Spleen (tissue), 7 donors: ENCODE data around the gene MSANTD1.

Source experiments
- POLR2A ChIP-seq, 3 donors: fragments of 450-650 bp; IDR thresholded peaks; one replicate each; pipeline ENCODE4 v1.5.1; 2017; ENCODE audit warnings: antibody characterized with exemption in 3 of 3, mild to moderate bottlenecking in 1 of 3
- POLR2AphosphoS5 ChIP-seq, 3 donors: sonication (generic); formaldehyde crosslinking; IDR thresholded peaks; one replicate each; pipeline ENCODE4 v1.5.1; 2017; ENCODE audit warnings: antibody characterized with exemption in 3 of 3
- TF ChIP-seq, protein P1 (sequence below), 11 experiments: fragments of 200-600 bp in 7 of 11; fragments of 450-650 bp in 4 of 11; sonication (generic) in 4 of 11; IDR thresholded peaks in 8 of 11; conservative IDR thresholded peaks in 3 of 11; 1 replicate in 7 of 11; 2 replicates in 4 of 11; pipeline versions ENCODE4 v1.4.0 to v1.8.0; 2016 to 2021; ENCODE audit warnings: antibody characterized with exemption in 11 of 11, inconsistent platforms in 4 of 11, mild to moderate bottlenecking in 1 of 11
- donor health status: DM: no; HTN: no; CAD: no; lungs with moderate emphysema.
- donor health status: DM: no; HTN: no; CAD: no.
- donor health status: DM: no; HTN: no; CAD: no.

DNA sequence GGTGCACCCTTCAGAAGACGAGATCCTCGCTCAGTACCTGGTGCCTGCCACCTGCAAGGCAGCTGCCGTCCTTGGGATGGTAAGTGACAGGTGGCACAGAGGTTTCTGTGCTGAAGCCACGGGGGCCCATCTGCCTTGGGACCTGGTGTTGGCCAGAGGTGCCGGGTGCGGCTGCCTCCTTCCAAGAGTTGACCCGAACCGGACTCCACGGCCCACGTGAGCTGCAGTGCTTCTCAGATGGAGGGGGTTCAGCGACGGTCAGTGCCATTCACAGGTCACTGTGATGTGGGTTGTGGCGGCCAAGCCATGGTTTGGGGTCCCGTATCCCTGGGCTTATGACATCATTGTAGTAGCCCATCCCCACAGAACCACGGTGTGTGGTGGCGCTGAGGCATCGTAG is 19.0 kb upstream of the MSANTD1 start:
- TF ChIP-seq, protein P1, sequence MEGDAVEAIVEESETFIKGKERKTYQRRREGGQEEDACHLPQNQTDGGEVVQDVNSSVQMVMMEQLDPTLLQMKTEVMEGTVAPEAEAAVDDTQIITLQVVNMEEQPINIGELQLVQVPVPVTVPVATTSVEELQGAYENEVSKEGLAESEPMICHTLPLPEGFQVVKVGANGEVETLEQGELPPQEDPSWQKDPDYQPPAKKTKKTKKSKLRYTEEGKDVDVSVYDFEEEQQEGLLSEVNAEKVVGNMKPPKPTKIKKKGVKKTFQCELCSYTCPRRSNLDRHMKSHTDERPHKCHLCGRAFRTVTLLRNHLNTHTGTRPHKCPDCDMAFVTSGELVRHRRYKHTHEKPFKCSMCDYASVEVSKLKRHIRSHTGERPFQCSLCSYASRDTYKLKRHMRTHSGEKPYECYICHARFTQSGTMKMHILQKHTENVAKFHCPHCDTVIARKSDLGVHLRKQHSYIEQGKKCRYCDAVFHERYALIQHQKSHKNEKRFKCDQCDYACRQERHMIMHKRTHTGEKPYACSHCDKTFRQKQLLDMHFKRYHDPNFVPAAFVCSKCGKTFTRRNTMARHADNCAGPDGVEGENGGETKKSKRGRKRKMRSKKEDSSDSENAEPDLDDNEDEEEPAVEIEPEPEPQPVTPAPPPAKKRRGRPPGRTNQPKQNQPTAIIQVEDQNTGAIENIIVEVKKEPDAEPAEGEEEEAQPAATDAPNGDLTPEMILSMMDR (IDR thresholded peaks at IDR 0.05 in 8 of 11, conservative IDR thresholded peaks at IDR 0.05 in 3 of 11): no peak
- TF ChIP-seq POLR2A (IDR thresholded peaks at IDR 0.05) (no peak), POLR2AphosphoS5 (IDR thresholded peaks at IDR 0.05) (no peak)
